GM18951 (cell line): ENCODE data around the gene NADSYN1.
A peak's percentile ranks its signal among the peaks of the same experiment; 100 is the strongest.

ENCODE experiments used
- POLR2A ChIP-seq: IDR thresholded peaks from 4 replicates; pipeline ENCODE4 v1.6.1; 2011; ENCODE audit warnings: mild to moderate bottlenecking; ENCODE audit not compliant: insufficient read length, insufficient read depth; ENCODE audit errors: extremely low read depth
- in situ Hi-C: fragments of 300-500 bp; cut with MboI; formaldehyde crosslinking; loops from one replicate; pipeline ENCODE4 v1.12.0; 2022; ENCODE audit warnings: low sequenced_read_pairs, mixed read lengths, inconsistent platforms; ENCODE audit not compliant: unreplicated experiment

The NADSYN1 gene

DNA sequence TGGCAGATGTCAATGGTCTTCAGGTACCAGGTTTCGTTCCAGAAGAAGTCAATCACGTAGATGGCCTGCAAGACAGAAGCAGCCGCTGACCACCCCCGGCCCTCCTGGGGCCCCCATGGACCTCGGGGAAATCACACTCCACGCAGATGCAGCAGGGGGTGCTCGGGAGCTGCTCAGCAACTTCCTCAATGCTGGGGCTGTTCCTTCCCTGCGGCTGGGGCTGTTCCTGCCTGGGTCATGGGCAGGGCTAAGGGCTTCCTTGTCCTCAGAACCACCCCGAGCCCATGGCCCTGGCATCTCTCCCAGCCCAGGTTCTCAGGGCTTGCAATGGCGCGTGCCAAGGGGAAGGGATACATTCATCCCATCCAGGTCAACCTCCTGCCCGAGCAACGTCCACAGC lies 15.1 kb upstream of the NADSYN1 start:
- no peak for TF ChIP-seq POLR2A
- in situ Hi-C loops = no loop called here

DNA sequence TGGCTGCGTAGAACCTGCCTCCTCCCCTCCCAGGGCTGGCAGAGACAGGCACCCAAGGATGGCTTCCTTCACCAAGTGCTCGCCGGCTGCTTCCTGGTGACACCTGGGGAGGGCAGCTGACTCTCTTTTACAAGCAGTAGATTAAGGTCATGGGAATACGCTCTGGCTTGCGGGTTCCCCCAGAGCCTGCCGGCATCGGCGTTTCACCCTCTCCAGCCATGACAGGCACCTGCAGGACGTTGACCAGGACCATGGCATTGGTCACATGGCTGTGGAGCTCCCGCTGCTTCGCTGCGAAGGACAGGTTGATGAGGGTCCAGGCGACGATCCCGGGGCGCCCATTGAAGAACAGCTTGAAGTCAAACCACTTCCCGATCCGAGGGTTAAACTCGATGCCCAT lies 14.4 kb upstream of the NADSYN1 start:
- in situ Hi-C loops = no loop called here

DNA sequence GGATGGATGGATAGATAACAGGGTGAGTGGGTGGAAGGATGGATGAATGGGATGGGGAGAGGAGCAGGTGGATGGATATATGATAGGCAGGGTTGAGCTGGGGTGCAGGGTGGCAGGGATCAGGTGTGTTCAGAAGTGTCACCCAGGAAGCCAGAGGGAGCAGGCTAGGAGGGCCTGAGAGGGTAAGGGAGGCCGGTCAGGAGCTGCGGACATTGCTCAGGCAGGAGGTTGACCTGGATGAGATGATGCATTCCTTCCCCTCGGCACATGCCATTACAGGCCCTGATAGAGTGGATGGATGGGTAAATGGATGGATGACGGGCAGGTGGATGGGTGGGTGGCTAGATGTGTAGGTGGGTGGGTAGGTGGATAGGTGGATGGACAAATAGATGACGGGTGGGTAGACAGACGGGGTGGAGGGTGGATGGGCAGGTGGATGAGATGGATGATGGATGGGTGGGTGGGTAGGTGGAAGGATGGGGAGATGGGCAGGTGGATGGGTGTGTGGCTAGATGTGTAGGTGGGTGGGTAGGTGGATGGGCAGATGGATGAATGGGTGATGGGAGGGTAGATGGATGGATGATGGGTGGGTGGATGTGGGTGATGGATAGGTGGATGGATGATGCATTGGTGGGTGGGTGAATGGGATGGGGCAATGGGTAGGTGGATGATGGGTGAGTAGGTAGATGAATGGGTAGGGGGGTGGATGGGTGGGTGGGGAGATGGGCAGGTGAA lies 12.8 kb upstream of the NADSYN1 start:
- TF ChIP-seq POLR2A = no peak
- in situ Hi-C loops = no loop called here

More for the DNA sequence above, 14.4 kb upstream of the NADSYN1 start:
- no peak for TF ChIP-seq POLR2A

DNA sequence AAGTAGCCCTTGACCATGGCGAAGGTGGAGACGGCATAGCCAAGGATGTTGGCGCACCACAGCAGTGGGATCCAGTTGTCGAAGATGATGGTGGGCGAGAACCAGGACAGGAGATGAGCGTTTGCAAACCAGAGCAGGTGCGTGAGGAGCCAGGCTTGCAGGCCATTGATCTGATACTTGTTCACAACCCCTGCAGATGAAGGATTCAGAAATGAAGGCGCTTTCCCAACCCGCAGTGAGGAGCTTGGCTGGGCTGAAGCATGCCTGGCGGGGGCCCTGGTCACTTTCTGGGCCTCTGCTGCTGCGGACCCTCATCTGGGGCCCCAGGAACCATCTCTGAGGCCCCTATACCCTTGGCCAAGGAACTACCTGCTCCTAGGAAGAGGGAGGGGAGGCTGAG lies 11.8 kb upstream of the NADSYN1 start:
- no peak for TF ChIP-seq POLR2A
- in situ Hi-C loops = no loop called here

DNA sequence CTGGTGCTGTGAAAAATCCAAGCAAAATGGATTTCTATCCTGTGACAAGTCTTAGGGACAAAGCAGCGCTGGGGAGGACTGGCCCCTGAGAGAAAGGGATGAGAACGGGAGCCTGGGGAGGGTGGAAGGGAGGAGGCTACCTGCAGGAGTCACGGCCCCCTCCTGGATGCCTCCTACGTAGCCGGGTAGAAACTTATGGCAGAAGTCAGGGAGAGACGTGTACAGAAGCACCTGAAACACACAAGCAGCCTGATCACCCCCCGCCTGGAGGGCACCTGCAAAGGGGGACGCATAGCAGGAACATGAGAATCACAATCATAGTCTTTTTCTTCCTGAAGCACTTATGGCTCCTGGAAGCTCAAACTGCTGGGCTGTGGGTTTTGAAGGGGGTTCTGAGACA lies 10.9 kb upstream of the NADSYN1 start:
- no peak for TF ChIP-seq POLR2A
- in situ Hi-C loops = no loop called here

DNA sequence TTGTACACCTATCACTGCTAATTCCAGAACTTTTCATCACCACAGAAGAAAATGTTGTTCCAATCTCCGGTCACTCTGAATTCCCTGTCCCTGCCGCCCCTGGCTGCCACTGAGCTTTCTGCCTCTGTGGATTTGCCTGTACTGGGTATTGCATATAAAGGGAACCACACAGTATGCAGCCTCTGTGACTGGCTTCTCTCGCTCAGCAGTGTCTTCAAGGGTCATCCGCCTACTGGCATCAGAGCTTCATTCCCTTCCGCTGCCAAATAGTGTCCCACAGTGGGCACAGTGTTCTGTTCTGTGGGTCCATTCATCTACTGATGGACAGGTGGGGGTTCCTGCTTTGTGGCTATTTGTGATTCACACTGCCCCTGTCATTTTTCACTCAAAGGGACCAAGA lies 10.1 kb upstream of the NADSYN1 start:
- in situ Hi-C loops = no loop called here
- TF ChIP-seq POLR2A = no peak

DNA sequence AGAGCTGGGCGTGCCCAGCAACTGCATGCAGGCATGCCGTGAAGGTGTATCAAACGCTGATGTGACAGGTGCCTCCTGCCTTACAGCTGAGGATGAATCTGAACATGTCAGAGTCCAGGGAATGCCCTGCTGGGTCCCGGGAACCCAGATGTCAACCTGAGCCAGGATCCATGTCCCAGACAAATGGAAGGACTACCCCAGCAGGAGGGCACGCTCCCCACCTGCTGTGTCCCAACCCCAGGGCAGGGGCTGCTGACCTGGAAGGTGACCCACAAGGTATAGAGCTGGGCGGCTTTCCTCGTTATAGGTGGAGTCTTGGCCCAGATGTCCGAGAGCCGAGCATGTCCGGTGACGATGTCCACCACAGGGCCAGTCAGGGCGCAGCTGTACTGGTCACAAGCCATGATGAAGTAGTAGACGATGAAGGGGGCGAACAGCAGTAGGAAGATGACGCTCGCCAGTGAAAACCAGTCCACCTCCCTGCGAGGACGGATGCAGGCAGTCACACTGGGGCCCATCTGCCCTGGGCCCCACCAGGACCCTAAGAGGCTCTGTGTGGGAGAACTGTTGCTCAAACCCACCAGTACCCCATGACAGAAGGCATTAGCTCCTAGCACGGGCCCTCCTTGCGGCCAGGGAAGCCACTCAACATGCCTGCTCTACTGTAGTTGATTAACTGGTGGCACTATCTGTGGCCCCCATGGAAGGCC lies 9.1 kb upstream of the NADSYN1 start:
- no peak for TF ChIP-seq POLR2A
- in situ Hi-C loops = no loop called here

DNA sequence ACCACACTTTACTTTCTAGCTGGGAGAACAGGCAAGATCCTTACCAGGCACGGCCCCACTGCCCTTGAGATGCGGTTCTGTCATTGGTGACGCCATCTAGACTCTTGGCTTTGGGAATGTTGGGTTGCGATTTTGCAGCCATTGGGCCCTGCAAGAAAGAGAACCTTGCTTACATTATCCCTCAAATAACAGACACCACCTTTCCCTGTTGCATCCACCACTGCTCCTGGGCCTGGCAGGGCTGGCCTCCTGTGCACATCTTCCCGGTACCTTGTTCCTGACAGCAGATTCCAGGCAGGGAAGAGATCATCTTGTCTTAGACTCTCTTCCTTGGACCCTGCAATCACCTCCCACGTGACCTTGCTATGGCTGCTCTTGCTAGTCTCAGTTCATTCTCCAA lies 8.2 kb upstream of the NADSYN1 start:
- in situ Hi-C loops = no loop called here

DNA sequence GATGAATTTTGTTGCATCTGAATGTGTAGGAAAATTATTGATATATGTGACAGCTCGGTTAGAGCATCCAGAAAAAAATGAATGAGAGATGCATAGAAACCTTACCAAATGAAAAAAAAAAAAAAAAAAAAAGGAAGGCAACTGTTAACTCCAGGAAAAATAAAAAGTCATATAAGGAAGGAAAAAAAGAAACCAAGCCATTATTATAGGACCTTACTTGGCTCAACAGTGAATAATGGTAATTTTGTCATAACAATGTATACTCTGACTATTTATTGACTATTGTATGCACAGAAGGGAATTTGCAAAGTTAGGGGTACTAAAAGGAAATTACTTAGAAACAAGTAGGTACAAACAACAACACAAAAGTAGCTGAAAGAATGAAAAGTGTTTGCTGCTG lies 6.9 kb upstream of the NADSYN1 start:
- TF ChIP-seq POLR2A = no peak
- in situ Hi-C loops = no loop called here

More for the DNA sequence above, 8.2 kb upstream of the NADSYN1 start:
- no peak for TF ChIP-seq POLR2A

DNA sequence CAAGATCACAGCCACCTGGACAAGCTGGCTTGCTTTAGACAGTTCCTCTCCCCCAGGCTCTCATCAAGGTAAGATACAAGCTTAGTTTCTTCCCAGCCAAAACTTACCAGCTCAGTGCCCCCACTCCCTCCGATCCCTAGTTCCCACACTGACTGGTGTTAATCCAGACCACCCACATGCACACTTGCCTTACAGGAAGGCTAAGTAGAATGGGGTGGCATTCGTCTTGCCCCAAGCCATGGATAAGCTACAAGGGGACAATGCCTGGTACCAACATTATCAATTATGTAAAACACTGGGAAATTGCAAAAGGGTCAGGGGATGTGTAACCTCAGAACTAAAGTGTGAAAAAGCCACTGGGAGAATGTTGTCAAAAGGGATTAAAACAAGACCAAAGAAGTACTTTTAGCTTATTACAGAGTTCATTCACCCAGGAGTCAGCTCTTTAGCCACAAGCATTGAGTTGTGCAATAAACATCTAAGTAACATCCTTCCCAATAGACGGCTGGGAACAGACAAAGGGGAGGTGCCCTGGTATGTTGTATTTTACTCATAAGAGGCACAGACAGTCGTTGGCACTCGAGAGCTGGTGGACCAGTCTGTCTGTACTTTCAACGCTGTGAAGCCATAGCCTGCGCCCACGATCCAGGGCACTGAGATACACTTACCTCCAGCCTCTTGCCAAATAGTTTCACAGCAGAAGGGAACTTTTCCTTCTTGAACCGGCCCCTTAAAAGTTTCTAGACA lies 5.9 kb upstream of the NADSYN1 start:
- in situ Hi-C loops = no loop called here
- no peak for TF ChIP-seq POLR2A

DNA sequence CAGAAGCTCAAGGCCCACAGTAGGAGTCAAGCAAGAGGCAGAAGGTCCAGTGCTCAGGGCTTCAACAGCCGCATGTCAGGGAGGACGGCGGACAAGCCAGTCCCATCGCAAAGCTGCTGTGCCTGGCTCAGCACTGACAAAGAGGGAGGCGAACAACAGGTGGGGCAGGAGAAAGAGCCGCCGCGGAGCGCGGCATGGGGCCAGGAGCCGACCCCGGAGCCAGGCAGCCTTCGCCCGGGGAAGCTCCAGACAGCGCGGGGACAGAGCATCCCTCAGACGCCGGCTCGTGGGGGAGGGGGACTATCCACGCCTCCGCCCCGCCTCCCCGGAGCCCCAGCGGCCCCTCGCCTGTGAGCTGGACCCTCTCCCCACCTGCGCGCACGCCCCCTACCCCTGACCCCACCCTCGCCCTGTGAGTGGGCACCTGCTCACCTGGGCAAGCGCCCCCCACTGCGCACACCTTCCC lies 5.2 kb upstream of the NADSYN1 start:
- no peak for TF ChIP-seq POLR2A

DNA sequence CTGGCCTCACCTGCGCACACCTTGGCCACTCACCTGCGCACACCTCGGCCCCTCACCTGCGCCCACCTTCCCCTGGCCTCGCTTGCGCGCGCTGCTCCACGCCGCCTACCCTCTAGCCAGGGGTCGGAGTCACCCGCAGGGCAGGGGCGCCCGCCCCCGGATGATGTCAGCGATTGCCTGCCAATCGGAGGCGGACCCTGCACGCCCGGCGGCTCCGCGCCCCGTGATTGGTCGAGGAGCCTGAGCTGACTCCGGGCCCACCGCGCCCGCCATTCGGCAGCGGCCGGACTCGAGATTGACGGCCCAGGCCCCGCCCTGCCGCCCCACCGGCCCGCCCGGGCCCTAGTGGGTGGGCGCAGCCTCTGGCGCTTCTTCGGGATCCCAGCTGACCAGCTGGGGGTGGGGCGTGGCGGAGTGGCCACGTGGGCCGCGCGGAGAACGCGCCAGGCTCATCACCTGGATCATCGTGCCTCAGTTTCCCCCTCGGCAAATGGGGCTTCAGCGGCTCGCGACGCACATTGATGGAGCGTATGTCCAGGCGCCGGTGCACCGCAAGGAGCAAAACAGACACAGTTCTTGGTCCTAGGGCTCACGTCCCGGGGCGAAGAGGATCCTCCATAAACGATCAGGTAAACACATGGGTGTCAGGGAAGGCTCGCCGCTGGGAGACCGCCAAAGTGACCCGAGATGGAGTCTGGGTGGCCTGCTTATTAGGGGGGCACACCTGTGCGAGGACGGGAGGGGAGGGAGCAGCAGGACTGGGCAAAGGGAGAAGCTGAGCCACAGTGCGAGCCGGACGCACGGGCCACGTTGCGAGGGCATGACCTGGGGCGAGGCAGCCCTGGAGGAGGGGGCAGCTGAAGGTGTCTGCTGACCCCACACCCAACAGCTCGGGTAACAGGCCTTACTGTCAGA lies 4.5 kb upstream of the NADSYN1 start, which contains the start of gene DHCR7:
TSS of gene DHCR7 (minus strand) at position 137 of the 915 bp plus-strand sequence. CDS start 3,441 bp downstream, outside the sequence.
- peak; percentile 84 for TF ChIP-seq POLR2A
- in situ Hi-C loops = no loop called here

More for the DNA sequence above, 5.2 kb upstream of the NADSYN1 start:
- in situ Hi-C loops = no loop called here
